GM19468 (cell line): ENCODE data around the gene B4GALNT2.

Source experiments
- ATAC-seq: cut with Tn5 transposase; IDR thresholded peaks from one replicate; pipeline ENCODE4 v1.9.1; 2021; ENCODE audit warnings: mild to moderate bottlenecking, moderate library complexity, moderate number of reproducible peaks; ENCODE audit not compliant: unreplicated experiment; ENCODE audit errors: extremely low read depth

Gene B4GALNT2

GRCh38 chr17:49203796-49204195, 71.2 kb downstream of the B4GALNT2 start:
- ATAC-seq: no peak

- ATAC-seq: no peak
These were observed 71.9 kb downstream of the B4GALNT2 start for GRCh38 chr17:49204516-49204915.

GRCh38 chr17:49209061-49209571, 76.5 kb downstream of the B4GALNT2 start:
- ATAC-seq: no peak

GRCh38 chr17:49210158-49211029, 77.8 kb downstream of the B4GALNT2 start, which contains the start of the genes ABI3 and GNGT2:
Gene ABI3 (plus strand): TSS chr17:49210707. CDS start chr17:49210725, 18 bp downstream.
Gene GNGT2 (minus strand): TSS chr17:49210574. CDS start chr17:49207422, 3,152 bp downstream.
- peak; percentile 55 for ATAC-seq

- no peak for ATAC-seq
These were observed 80.8 kb downstream of the B4GALNT2 start for GRCh38 chr17:49213399-49213798.

GRCh38 chr17:49213847-49214246, 81.3 kb downstream of the B4GALNT2 start:
- ATAC-seq: no peak

GRCh38 chr17:49214676-49215360, 82.2 kb downstream of the B4GALNT2 start:
- no peak for ATAC-seq

- no peak for ATAC-seq
These were observed 83.9 kb downstream of the B4GALNT2 start for GRCh38 chr17:49216482-49216881.

- ATAC-seq: no peak
These were observed 84.5 kb downstream of the B4GALNT2 start for GRCh38 chr17:49216953-49217650.

- peak; percentile 43 for ATAC-seq
These were observed 85.3 kb downstream of the B4GALNT2 start for GRCh38 chr17:49217651-49218413.

- no peak for ATAC-seq
These were observed 86.7 kb downstream of the B4GALNT2 start for GRCh38 chr17:49218941-49219913.

- ATAC-seq: no peak
These were observed 87.4 kb downstream of the B4GALNT2 start for GRCh38 chr17:49219987-49220386.

GRCh38 chr17:49223168-49223516, 90.6 kb downstream of the B4GALNT2 start:
- no peak for ATAC-seq

GRCh38 chr17:49223517-49224197, 91.1 kb downstream of the B4GALNT2 start:
- ATAC-seq: no peak

- ATAC-seq: no peak
These were observed 91.8 kb downstream of the B4GALNT2 start for GRCh38 chr17:49224198-49224996.

GRCh38 chr17:49224997-49225337, 92.4 kb downstream of the B4GALNT2 start:
- ATAC-seq: no peak

- no peak for ATAC-seq
These were observed 93.1 kb downstream of the B4GALNT2 start for GRCh38 chr17:49225554-49226236.
